ENCODE results near the gene XIRP2.
"Not testable (repeated sequence)": the region's sequence is repeated elsewhere in the genome, so short reads cannot be mapped to it uniquely, and the experiment has no call there.

XIRP2 gene

DNA sequence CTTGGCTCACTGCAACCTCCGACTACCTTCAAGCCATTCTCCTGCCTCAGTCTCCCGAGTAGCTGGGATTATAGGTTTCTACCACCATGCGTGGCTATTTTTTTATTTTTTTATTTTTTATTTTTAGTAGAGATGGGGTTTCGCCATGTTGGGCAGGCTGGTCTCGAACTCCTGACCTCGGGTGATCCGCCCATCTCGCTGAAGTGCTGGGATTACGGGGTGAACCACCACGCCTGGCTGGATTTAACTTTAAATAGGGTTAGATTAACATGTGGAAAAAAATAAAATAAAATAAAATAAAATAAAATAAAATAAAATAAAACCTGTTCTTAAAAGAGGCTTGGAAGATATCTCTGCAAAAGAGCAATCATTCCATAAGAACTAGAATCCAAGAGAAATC lies 170.9 kb downstream of the XIRP2 start:
- H3K36me3 ChIP-seq (ENCODE audit: control insufficient read depth, insufficient read depth, low read length), result no peaks in the 10 kb centered on the region
- H3K4me1 ChIP-seq, result no peaks in the 10 kb centered on the region
- no peak overlapping the region for H3K27ac ChIP-seq
- H3K9me3 ChIP-seq (ENCODE audit: control insufficient read depth, low read length), result no peaks in the 10 kb centered on the region
- H2AFZ ChIP-seq, result no peak overlapping the region
- no peaks in the 10 kb centered on the region for H3K27me3 ChIP-seq (ENCODE audit: control insufficient read depth, insufficient read depth, low read length)
- H3K4me2 ChIP-seq (ENCODE audit: low read length), result no peak overlapping the region
- TF ChIP-seq, protein P1, sequence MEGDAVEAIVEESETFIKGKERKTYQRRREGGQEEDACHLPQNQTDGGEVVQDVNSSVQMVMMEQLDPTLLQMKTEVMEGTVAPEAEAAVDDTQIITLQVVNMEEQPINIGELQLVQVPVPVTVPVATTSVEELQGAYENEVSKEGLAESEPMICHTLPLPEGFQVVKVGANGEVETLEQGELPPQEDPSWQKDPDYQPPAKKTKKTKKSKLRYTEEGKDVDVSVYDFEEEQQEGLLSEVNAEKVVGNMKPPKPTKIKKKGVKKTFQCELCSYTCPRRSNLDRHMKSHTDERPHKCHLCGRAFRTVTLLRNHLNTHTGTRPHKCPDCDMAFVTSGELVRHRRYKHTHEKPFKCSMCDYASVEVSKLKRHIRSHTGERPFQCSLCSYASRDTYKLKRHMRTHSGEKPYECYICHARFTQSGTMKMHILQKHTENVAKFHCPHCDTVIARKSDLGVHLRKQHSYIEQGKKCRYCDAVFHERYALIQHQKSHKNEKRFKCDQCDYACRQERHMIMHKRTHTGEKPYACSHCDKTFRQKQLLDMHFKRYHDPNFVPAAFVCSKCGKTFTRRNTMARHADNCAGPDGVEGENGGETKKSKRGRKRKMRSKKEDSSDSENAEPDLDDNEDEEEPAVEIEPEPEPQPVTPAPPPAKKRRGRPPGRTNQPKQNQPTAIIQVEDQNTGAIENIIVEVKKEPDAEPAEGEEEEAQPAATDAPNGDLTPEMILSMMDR (IDR thresholded peaks at IDR 0.05), result no peak
- H3K4me3 ChIP-seq (ENCODE audit: low read depth, low read length), result no peak overlapping the region
- H3K9ac ChIP-seq, result no peak overlapping the region
- H3K79me2 ChIP-seq, result no peaks in the 10 kb centered on the region

DNA sequence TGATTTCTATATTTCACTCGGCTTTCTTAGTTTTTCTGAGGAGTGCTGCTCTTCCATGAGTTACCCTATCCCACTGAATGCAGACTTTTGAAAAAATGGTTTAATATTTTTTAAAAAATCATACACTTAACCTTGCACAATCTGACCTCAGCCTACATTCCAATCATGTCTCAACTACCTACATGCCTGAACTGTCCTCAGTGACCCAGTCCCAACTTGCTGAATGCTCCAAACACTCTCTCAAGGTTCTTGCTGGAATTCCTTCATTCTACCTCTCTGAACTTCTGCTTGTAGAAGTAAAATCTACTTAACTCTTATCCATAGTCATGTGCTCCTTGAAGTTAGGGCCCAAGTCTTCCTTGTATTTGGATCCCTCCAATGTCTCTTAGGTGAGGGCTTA lies 181.6 kb downstream of the XIRP2 start:
- H3K9me3 ChIP-seq (ENCODE audit: control insufficient read depth, low read length), result no peaks in the 10 kb centered on the region
- no peak overlapping the region for H3K4me2 ChIP-seq (ENCODE audit: low read length)
- no peaks in the 10 kb centered on the region for H3K4me1 ChIP-seq
- no peaks in the 10 kb centered on the region for H3K79me2 ChIP-seq
- H3K27me3 ChIP-seq (ENCODE audit: control insufficient read depth, insufficient read depth, low read length), result no peaks in the 10 kb centered on the region
- no peak overlapping the region for H3K27ac ChIP-seq
- H2AFZ ChIP-seq, result no peak overlapping the region
- H3K4me3 ChIP-seq (ENCODE audit: low read depth, low read length), result no peak overlapping the region
- TF ChIP-seq, protein P1 (IDR thresholded peaks at IDR 0.05), result no peak
- no peaks in the 10 kb centered on the region for H3K36me3 ChIP-seq (ENCODE audit: control insufficient read depth, insufficient read depth, low read length)
- no peak overlapping the region for H3K9ac ChIP-seq

DNA sequence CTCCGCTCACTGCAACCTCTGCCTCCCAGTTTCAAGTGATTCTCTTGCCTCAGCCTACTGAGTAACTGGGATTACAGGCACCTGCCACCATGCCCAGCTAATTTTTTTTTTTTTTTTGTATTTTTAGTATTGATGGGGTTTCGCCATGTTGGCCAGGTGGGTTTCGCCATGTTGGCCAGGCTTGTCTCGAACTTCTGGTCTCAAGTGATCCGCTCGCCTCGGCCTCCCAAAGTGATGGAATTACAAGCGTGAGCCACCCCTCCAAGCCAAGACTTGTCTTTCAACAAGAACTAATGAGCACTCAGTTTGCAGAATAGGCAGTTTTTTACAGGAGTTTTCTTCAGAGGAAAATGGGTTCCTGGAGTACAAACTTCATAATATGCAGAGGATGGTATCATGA lies 187.4 kb downstream of the XIRP2 start:
- H3K4me3 ChIP-seq (ENCODE audit: low read depth, low read length); H3K4me2 ChIP-seq (ENCODE audit: low read length); H3K36me3 ChIP-seq (ENCODE audit: control insufficient read depth, insufficient read depth, low read length); H3K9me3 ChIP-seq (ENCODE audit: control insufficient read depth, low read length); H3K4me1 ChIP-seq; H3K79me2 ChIP-seq; H3K27me3 ChIP-seq (ENCODE audit: control insufficient read depth, insufficient read depth, low read length); H2AFZ ChIP-seq; H3K9ac ChIP-seq; H3K27ac ChIP-seq: not testable (repeated sequence)

DNA sequence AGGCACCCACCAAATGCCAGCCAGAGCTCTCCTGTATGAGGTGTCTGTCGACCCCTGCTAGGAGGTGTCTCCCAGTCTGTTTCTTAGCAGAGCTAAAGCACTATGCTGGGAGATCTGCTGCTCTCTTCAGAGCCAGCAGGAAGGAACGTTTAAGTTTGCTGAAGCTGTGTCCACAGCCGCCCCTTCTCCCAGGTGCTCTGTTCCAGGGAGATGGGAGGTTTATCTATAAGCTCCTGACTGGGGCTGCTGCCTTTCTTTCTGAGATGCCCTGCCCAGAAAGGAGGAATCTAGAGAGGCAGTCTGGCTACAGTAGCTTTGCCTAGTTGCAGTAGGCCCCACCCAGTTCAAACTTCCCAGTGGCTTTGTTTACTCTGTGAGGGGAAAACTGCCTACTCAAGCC lies 210.7 kb downstream of the XIRP2 start:
- H3K9me3 ChIP-seq (ENCODE audit: control insufficient read depth, low read length); H3K4me2 ChIP-seq (ENCODE audit: low read length); H3K4me1 ChIP-seq; H3K36me3 ChIP-seq (ENCODE audit: control insufficient read depth, insufficient read depth, low read length); H3K4me3 ChIP-seq (ENCODE audit: low read depth, low read length); H3K27ac ChIP-seq; H3K9ac ChIP-seq; H3K27me3 ChIP-seq (ENCODE audit: control insufficient read depth, insufficient read depth, low read length); H3K79me2 ChIP-seq; H2AFZ ChIP-seq: not testable (repeated sequence)

DNA sequence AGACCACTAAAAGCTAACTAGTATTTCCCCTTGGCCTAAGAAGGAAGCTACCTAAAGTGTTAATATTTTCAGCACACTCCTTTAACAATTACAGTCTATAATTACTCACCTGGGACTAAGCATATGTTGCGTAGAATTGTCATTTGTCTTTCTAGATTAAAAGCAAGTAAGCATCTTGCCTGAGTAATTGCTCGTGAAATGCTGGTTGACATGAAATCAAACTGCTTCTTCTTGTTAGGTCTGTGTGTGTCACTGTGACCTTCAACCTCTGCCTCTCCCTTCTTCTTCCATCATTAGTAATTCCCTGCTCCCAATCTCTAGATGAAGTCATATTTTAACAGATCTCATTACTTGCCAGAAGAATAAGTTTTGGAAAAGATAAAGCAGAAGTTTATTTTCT lies 212.2 kb downstream of the XIRP2 start:
- no peaks in the 10 kb centered on the region for H3K27me3 ChIP-seq (ENCODE audit: control insufficient read depth, insufficient read depth, low read length)
- no peak overlapping the region for H2AFZ ChIP-seq

More for the DNA sequence above, 212.2 kb downstream of the XIRP2 start:
- Histone ChIP-seq H3K27ac (no peak overlapping the region), H3K4me1 (no peaks in the 10 kb centered on the region), H3K9ac (no peak overlapping the region), H3K9me3 (ENCODE audit: control insufficient read depth, low read length) (no peaks in the 10 kb centered on the region), H3K79me2 (no peaks in the 10 kb centered on the region), H3K4me2 (ENCODE audit: low read length) (no peak overlapping the region), H3K4me3 (ENCODE audit: low read depth, low read length) (no peak overlapping the region), H3K36me3 (ENCODE audit: control insufficient read depth, insufficient read depth, low read length) (no peaks in the 10 kb centered on the region)
- TF ChIP-seq, protein P1 (IDR thresholded peaks at IDR 0.05), result no peak
